ENCODE data around the gene NEDD4L. TPM values are rescaled to one million over a fixed set of nuclear protein-coding genes. Genes with fewer than 3 reads are reported as not detected.

The NEDD4L gene
- total RNA-seq, 1 donor from 2014 or later = 41.1 TPM

DNA sequence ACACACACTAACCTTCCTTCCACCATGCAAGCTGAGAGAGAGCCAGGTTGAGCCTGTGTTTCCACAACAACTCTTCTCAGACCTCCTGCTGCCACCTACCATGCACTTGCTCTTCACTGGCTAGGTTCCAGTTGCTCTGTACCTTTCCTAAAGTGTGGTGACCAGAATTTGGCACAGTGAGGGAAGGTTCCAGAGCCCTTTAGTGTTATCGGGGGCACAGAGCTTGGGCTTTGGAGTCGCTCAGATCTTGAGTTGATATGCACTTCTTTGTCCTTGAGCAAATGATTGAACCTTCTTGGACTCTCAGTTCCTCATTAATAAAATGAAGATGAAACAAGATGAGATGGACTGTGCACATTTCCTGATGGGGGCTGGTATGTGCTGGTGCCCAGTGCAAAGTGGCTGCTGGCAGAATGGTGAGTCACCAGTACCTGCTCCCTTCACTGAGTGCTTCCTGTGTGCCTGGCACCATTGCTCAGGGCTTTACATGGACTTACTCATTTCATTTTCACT lies 47.1 kb downstream of the NEDD4L start:
- no peak overlapping the region for H3K27ac Mint-ChIP-seq (ENCODE audit: unreplicated experiment)
- no peaks in the 10 kb centered on the region for H3K36me3 Mint-ChIP-seq (ENCODE audit: unreplicated experiment)
- H3K4me3 Mint-ChIP-seq (ENCODE audit: unreplicated experiment) = no peak overlapping the region
- peaks cover 12% of the 10 kb centered on the region for H3K9me3 Mint-ChIP-seq (ENCODE audit: unreplicated experiment)
- DNase-seq (ENCODE audit: extremely low spot score, unreplicated experiment) = no peak
- H3K4me1 Mint-ChIP-seq (ENCODE audit: unreplicated experiment) = peaks cover 4% of the 10 kb centered on the region
- TF ChIP-seq CTCF (IDR thresholded peaks at IDR 0.05) = no peak
- H3K27me3 Mint-ChIP-seq (ENCODE audit: unreplicated experiment) = no peaks in the 10 kb centered on the region

DNA sequence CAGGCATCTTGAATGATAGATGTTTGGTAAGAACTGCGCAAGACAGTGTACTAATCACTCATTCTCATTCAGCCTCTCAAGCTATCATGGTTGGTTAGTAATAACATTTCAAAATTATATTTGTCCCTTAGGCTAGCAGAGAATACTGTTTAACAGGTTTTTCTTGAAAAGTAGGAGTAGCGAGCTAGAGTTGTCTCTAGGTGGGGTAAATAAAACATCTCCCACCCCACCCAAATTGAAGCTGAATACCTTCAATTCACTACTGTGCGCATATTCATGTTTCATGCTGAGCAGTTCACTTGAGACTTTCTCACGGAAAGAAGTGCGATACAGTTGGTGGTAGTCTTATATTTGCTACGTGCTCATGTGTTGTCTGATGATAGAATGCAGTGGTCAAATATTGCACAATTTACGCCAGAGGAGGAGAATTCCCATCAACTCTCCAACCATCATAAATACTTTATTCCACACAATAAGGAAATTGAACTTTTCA lies 49.3 kb downstream of the NEDD4L start:
- Mint-ChIP-seq H3K27me3 (ENCODE audit: unreplicated experiment) (no peaks in the 10 kb centered on the region), H3K4me1 (ENCODE audit: unreplicated experiment) (peaks cover 4% of the 10 kb centered on the region), H3K27ac (ENCODE audit: unreplicated experiment) (no peak overlapping the region), H3K36me3 (ENCODE audit: unreplicated experiment) (no peaks in the 10 kb centered on the region), H3K9me3 (ENCODE audit: unreplicated experiment) (no peaks in the 10 kb centered on the region), H3K4me3 (ENCODE audit: unreplicated experiment) (no peak overlapping the region)
- no peak for TF ChIP-seq CTCF (IDR thresholded peaks at IDR 0.05)
- DNase-seq (ENCODE audit: extremely low spot score, unreplicated experiment) = no peak

GRCh38 chr18:58095222-58095621 lies 51.2 kb downstream of the NEDD4L start:
- Mint-ChIP-seq H3K27ac (ENCODE audit: unreplicated experiment) (no peak overlapping the region), H3K4me1 (ENCODE audit: unreplicated experiment) (peaks cover 4% of the 10 kb centered on the region), H3K9me3 (ENCODE audit: unreplicated experiment) (no peaks in the 10 kb centered on the region), H3K36me3 (ENCODE audit: unreplicated experiment) (no peaks in the 10 kb centered on the region), H3K27me3 (ENCODE audit: unreplicated experiment) (no peaks in the 10 kb centered on the region), H3K4me3 (ENCODE audit: unreplicated experiment) (no peak overlapping the region)
- no peak for TF ChIP-seq CTCF (IDR thresholded peaks at IDR 0.05)
- DNase-seq (ENCODE audit: extremely low spot score, unreplicated experiment) = no peak

DNA sequence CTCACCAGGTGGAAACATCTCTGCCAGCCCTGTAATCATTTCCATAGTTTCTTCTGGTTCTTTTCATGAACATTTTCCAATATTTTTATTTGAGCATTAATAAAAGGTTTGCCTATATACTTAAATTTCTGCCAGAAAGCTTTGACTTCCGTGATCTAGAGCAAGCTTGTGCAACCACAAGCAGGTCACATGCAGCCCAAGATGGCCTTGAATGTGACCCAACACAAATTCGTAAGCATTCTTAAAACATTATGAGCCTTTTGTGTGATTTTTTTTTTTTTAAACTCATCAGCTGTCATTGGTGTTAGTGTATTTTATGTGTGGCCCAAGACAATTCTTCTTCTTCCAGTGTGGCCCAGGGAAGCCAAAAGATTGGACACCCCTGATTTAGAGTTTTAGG lies 51.6 kb downstream of the NEDD4L start:
- Mint-ChIP-seq H3K27ac (ENCODE audit: unreplicated experiment) (no peak overlapping the region), H3K27me3 (ENCODE audit: unreplicated experiment) (no peaks in the 10 kb centered on the region), H3K9me3 (ENCODE audit: unreplicated experiment) (no peaks in the 10 kb centered on the region), H3K36me3 (ENCODE audit: unreplicated experiment) (no peaks in the 10 kb centered on the region), H3K4me1 (ENCODE audit: unreplicated experiment) (peaks cover 4% of the 10 kb centered on the region), H3K4me3 (ENCODE audit: unreplicated experiment) (no peak overlapping the region)
- no peak for TF ChIP-seq CTCF (IDR thresholded peaks at IDR 0.05)
- no peak for DNase-seq (ENCODE audit: extremely low spot score, unreplicated experiment)

GRCh38 chr18:58096658-58097057 lies 52.6 kb downstream of the NEDD4L start:
- TF ChIP-seq CTCF (IDR thresholded peaks at IDR 0.05) = no peak
- Mint-ChIP-seq H3K36me3 (ENCODE audit: unreplicated experiment) (no peaks in the 10 kb centered on the region), H3K9me3 (ENCODE audit: unreplicated experiment) (no peaks in the 10 kb centered on the region), H3K4me3 (ENCODE audit: unreplicated experiment) (no peak overlapping the region), H3K27me3 (ENCODE audit: unreplicated experiment) (no peaks in the 10 kb centered on the region), H3K4me1 (ENCODE audit: unreplicated experiment) (peaks cover 4% of the 10 kb centered on the region), H3K27ac (ENCODE audit: unreplicated experiment) (no peak overlapping the region)
- DNase-seq (ENCODE audit: extremely low spot score, unreplicated experiment) = no peak
